GM04504 (cell line): ENCODE data around the gene QRSL1.
"Not testable (repeated sequence)": the region's sequence is repeated elsewhere in the genome, so short reads cannot be mapped to it uniquely, and the experiment has no call there.

ENCODE experiments used
- DNase-seq: peaks from one replicate; pipeline ENCODE4 v3.0.0-alpha.2; 2012; ENCODE audit warnings: low read depth

QRSL1 gene

DNA sequence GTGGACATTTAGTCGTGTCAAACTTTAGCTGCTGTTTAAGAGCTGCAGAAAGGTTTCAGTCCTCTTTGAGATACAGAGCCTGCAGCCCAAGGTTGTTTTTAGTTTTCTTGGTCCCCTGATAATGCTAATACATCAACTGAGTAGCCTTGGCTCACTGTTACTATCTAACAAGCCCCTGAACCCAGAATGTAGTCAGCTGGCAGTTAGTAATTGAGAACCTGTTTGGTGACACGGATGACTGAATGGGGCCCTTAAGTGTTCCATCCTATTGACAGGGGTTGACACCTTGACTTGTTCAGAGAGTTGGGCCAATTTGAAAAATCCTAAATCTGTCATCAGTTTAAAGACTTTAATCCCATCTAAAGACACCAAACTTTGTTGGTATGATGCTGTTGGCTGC is 2.9 kb upstream of the QRSL1 start:
- DNase-seq = no peak

- not testable (repeated sequence) for DNase-seq
Observed at GRCh38 chr6:106627760-106628159, 1.6 kb upstream of the QRSL1 start.

GRCh38 chr6:106628658-106629102 is 698 bp upstream of the QRSL1 start:
- no peak for DNase-seq

DNA sequence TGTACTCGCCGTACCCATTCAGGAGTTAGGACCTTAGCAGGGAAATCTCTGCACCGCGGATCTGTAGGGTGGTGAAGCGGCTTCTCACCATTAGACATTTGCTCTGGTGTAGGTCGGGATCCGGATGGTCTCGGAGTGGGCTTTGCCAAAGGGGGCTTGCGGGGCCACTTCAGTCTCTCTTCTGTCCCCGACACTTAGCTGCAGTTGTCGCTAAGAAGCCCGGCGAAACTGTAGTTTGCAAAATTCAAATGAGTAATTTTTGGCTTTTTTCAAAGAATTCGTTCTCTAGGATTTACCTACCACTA is 433 bp downstream of the QRSL1 start:
- DNase-seq = no peak

- no peak for DNase-seq
Observed at GRCh38 chr6:106630366-106630765, 988 bp downstream of the QRSL1 start.

- no peak for DNase-seq
Observed at GRCh38 chr6:106631346-106631745, 2.0 kb downstream of the QRSL1 start.

DNA sequence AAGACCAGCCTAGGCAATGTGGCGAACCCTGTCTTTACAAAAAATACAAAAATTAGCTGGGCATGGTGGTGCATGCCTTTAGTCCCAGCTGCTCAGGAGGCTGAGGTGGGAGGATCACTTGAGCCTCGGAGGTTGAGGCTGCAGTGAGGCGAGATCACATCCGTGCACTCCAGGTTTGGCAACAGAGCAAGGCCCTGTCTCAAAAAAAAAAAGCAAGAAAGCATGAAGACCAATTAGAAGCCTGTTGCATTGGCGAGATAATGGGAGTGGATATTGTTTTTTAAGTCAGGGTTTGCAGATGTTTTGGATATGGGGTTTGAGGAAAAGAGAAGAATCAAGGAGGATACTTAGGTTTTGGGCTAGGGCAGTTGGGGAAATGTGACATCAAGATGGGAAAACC is 5.2 kb downstream of the QRSL1 start:
- no peak for DNase-seq

DNA sequence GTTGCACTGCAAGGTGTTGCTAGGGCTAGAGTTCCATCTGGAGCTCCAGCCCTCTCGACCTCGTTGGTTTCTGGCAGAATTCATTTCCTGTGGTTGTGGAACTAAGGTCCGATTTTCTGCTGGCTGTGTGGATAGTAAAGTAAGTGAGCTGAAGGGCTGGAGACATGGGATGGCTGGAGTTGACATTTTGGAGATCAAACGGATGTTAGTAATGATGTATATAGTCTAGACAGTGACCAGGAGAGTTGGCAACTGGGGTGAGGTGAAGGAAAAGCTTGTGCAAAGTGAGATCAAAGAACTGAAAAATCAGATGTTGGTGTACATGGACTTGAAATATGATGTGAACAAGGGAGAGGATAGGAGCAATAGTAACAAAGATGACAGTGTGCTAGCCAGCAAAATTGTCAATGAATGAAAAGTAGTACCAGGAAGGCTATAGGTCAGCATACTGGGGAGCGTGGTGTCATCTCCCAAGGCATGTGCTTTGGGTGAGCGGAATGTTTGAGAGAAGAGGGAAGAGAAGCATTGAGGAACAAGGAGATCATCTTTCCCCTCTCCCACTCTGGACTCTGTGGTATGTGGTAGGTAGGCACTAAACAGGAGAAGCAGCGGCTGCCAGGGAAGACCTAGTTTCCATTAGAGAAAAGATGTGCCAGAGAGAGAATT is 7.8 kb downstream of the QRSL1 start:
- no peak for DNase-seq

- DNase-seq = no peak
Observed at GRCh38 chr6:106637717-106638341, 8.5 kb downstream of the QRSL1 start.

DNA sequence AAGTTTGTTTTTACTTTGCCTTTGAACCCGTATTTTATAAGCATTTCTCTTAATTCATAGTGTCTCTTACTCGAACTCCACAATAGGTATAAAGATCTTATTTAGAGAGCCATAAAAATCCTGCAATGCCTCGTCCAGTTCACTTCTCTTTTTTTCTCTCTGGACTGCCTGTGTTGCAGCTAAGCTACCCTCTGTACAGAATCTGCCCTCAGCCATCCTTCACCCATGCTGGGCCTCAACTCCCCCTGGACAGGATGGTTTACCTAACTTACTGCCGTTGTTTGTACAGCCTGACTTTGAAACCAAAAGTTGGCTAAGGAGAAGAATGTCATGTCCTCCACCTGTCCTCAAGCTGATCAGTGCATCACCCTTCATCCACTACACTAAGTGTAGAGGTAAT is 10.4 kb downstream of the QRSL1 start:
- DNase-seq = no peak

GRCh38 chr6:106642476-106642875 is 13.1 kb downstream of the QRSL1 start:
- no peak for DNase-seq

DNA sequence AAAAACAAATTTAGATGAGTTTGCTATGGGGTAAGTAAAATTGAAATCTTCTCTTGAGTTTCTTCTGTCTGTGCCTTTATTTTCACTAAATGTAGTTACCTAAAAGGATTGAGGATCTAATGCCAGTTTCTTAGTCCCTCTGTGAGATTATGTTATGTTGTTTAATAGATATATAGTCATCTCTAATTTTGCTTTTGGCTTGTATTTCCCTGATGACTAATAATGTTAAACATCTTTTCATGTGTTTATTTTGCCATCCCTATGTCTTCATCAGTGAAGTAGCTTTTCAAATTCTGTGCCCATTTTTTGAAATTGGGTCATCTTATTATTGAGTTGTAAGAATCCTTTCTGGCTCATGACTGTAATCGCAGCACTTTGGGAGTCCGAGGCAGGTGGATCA is 13.7 kb downstream of the QRSL1 start:
- no peak for DNase-seq

DNA sequence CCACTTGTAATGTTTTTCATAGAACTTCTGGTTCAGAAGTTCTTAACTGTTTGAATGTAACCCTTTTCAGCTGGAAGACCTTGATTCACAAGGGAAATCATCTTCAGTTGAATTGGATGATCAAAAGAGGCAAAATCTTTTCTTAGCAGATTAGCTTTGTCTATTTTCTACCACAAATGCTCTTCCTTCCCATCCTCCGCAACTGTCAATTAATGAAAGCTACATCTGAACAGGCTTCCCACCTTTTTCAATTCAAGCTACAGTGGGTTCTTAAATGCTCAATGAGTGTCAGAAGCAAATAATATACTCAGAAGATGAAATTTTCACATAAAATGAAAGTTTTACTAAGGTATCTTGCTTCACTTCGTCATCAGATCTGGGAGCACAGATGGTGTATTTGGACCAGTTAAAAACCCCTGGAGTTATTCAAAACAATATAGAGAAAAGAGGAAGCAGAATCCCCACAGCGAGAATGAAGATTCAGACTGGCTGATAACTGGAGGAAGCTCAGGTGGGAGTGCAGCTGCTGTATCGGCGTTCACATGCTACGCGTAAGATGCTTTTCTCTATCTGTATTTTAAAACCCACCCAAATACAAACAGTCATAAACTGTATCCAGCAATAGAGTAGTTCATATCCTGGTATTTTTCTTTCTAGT is 19.4 kb downstream of the QRSL1 start:
- DNase-seq = no peak

DNA sequence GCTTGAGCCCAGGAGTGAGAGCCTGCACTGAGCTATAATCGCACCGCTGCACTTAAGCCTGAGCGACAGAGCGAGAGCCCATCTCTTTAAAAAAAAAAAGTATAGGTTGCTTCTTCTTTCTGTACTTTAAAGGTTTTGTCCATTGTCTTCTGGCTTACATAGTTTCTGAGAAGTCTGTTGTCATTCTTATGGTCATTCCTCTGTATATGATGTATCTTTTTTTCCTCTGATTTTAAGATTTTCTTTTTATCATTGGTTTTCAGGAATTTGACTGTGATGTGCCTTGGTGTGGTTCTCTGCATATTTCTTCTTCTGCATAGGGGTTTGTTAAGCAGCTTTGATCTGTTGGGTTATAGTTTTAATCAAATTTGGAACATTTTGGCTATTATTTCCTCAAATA is 29.1 kb downstream of the QRSL1 start:
- no peak for DNase-seq

DNA sequence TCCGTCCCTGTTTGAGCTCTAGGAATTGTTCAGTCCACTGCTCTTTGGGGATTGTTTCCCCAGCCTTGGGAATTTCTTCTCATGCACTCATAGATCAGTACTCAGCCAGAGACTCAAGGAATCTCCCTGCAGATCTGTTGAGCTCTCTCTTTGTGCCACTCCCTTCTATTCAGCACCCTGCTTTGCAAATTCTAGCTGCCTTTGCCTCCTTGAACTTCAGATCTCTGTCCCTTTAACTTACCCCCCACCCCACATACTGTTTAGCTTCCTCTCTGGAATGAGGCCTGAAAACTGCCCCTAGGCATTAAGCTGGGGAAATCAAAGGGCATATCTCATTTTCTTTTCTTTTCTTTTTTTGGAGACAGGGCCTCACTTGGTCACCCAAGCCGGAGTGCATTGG is 30.5 kb downstream of the QRSL1 start:
- no peak for DNase-seq

DNA sequence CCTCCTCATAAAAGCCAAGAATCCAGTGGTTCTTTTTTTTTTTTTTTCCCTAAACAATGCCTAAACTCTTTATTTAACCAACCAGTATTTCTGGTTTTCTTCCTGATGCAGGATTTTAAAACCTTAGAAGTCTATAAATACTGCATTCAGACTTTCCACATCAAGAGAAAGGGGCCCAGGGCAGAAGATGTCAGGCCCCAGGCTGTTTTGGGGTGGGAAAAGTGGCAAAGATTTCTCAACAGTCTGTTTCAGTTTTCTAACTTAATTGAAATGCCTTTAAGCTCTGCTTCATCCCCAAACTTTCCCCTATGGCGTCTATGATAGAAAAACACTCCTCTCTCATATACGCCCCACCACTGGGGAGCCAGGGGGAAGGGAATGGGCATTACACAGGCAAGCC is 33.1 kb downstream of the QRSL1 start:
- no peak for DNase-seq

DNA sequence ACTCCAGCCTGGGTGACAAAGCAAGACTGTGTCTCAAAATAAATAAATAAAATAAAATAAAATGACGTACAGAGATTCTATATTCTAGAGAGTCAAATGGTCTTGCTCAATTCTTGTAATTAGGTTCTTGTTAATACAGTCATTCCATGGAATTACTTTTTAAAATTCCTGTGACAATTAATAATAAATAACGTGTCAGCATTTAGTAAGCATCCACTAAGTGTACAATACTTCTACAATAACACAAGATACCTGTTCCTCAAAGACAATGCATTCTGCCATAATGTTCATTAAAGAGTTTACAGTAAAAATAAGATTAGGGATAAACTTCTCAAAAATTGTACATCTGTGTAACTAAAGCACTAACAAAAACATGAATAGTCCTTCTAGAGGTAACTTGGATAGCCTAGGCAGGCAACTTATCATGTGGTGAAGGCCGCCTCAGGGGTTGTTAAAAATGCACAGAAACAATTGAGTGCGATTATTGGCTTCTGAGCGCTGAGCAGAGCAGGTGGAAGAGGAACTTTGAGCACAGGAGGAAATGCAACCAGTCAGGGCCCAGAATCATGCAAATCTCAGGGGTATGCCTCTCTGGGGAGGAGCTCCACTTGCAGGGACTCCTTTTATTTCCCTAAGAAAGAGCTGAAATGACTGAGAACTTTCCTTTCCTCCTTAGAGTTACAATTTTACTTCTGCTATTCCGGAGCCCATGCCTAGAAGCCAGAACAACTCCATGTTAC is 37.1 kb downstream of the QRSL1 start:
- DNase-seq = no peak

- no peak for DNase-seq
Observed at GRCh38 chr6:106667022-106667402, 37.6 kb downstream of the QRSL1 start.

DNA sequence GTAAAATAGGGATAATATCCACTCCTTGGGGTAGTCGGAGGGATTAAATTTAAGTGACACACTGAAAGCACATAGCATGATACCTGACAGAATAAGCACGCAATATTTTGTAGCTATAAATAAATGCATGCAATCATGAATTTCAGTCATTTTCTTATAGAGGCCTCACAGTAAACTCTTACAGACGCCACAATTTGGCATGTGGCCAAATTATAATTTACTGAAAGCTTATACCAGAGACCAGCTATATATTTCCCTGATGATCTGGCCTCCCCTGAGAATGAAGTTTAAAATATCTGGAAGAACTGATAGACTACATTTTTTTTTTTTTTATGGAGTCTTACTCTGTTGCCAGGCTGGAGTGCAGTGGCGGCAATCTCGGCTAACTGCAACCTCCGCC is 40.9 kb downstream of the QRSL1 start:
- no peak for DNase-seq

DNA sequence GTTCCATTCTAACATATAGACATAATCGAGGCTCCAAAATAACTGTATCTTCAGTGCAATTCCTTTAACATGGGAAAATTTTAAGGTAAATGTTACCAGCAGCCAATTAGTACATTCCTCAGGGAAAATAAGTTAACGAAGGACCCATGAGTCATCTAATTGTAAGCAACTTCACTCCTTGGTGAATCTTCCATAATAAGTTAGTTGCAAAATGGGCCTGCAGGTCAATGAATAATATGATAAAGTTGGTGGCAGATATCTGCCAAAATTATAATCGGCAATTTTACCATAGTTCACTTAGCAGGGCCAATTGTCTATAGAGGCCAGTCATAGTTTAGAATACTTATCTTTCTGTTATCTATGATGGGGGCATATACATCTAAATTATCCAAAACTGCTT is 42.3 kb downstream of the QRSL1 start:
- no peak for DNase-seq

GRCh38 chr6:106674541-106675229 is 45.3 kb downstream of the QRSL1 start:
- no peak for DNase-seq

DNA sequence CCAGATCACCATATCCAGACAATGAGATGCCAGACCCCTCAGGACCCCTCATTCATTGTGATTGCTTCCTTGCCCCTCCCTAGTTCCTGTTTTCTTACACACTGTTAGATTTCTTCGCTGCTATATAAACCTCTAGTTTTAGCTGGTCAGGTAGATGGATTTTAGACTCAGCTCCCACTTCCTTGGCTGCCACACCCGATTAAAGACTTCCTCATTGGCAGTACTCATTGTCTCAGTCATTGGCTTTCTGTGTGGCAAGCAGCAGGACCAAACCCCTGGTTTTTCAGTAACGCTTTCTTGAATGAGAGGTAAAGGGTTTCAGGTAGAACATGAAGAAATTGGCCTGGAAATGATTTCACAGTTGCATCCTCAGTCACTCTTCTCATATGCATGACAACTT is 47.9 kb downstream of the QRSL1 start:
- DNase-seq = no peak

DNA sequence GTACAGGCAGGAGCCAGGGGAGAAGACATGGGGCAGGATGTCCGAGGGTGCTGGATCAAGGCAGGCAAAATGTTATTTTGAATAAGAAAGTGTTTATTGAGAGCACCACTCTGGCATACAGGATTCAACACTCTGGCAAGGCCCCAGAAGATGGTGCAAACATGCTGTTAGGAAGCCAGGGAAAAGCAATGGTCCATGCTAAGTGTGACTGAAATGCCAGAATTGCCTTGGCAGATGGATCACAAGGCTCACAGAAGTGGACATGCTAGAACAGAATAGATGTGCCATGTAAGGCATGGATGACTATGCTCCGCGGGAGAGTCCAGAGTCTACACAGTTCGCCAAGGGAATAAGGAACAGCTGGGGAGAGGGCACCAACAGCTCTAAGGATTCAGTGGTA is 54.6 kb downstream of the QRSL1 start:
- no peak for DNase-seq
